ENCODE data around the gene TBL1X.

- TF ChIP-seq CTCF (IDR thresholded peaks at IDR 0.05) (no peak), ZFX (IDR thresholded peaks at IDR 0.05; ENCODE audit: borderline replicate concordance) (no peak)
Observed at GRCh38 chrX:9643807-9644206, 178.9 kb downstream of the TBL1X start.
